Natural killer cell treated with Interleukin-12 subunit alpha and Interleukin-12 subunit beta and Interleukin-15 and Interleukin-18, amount 100 ng/mL, for 72 hours (primary cell): Measurements from ENCODE around the gene AFF3. TPM values are rescaled to one million over a fixed set of nuclear protein-coding genes. Genes with fewer than 3 reads are reported as not detected.

Experiments used
- ATAC-seq, 2 donors: fragments of 150-1000 bp; cut with Tn5 transposase in 1 of 2; sonication (Bioruptor Pico), chemical (Tn5 transposase) in 1 of 2; 2 replicates each; pipeline ENCODE4 v1.10.0; 2021
- DNase-seq: peaks from one replicate; pipeline ENCODE4 v3.0.0; 2022; ENCODE audit warnings: low spot score
- H3K27ac Mint-ChIP-seq, 2 donors: 1 replicate in 1 of 2; 2 replicates in 1 of 2; pipeline ENCODE4 v1.8.0; 2022; ENCODE audit warnings: mixed read lengths in 2 of 2, mild to moderate bottlenecking in 1 of 2, moderate library complexity in 1 of 2
- H3K27me3 Mint-ChIP-seq, 2 donors: 1 replicate in 1 of 2; 2 replicates in 1 of 2; pipeline ENCODE4 v1.8.0; 2022; ENCODE audit warnings: mixed read lengths in 2 of 2
- H3K36me3 Mint-ChIP-seq: one replicate; pipeline ENCODE4 v1.8.0; 2022; ENCODE audit warnings: mixed read lengths
- H3K4me1 Mint-ChIP-seq, 2 donors: 1 replicate in 1 of 2; 2 replicates in 1 of 2; pipeline ENCODE4 v1.8.0; 2022; ENCODE audit warnings: low read depth in 2 of 2, mixed read lengths in 2 of 2, mild to moderate bottlenecking in 1 of 2
- H3K4me3 Mint-ChIP-seq: one replicate; pipeline ENCODE4 v1.8.0; 2022; ENCODE audit warnings: mixed read lengths
- H3K9me3 Mint-ChIP-seq: 2 replicates; pipeline ENCODE4 v1.8.0; 2022; ENCODE audit warnings: mixed read lengths
- total RNA-seq, 2 donors: library from RNA; stranded (reverse); gene quantifications; one replicate each; pipeline ENCODE4 v1.2.3, GENCODE V29; 2022

The AFF3 gene
- total RNA-seq, 2 donors from 2014 or later = 1.5 TPM; not detected in 1

GRCh38 chr2:99711144-99711543, 431.2 kb downstream of the AFF3 start:
- Mint-ChIP-seq H3K4me1 (no peaks in the 10 kb centered on the region), H3K4me3 (no peak overlapping the region), H3K9me3 (no peaks in the 10 kb centered on the region), H3K36me3 (no peaks in the 10 kb centered on the region), H3K27me3 (peaks cover 0 to 12% of the 10 kb centered on the region in 2 donors), H3K27ac (no peak overlapping the region)
- ATAC-seq = no peak
- no peak for DNase-seq

- DNase-seq (no peak), ATAC-seq (no peak)
- Mint-ChIP-seq H3K27me3 (peaks cover 0 to 12% of the 10 kb centered on the region in 2 donors), H3K4me1 (no peaks in the 10 kb centered on the region), H3K9me3 (no peaks in the 10 kb centered on the region), H3K36me3 (no peaks in the 10 kb centered on the region), H3K27ac (no peak overlapping the region), H3K4me3 (no peak overlapping the region)
Measured at GRCh38 chr2:99710721-99711120, 431.7 kb downstream of the AFF3 start.

- H3K27me3 Mint-ChIP-seq = peaks cover 3 to 20% of the 10 kb centered on the region in 2 donors
- H3K36me3 Mint-ChIP-seq = no peaks in the 10 kb centered on the region
- no peak for DNase-seq
- no peak overlapping the region for H3K27ac Mint-ChIP-seq
- no peaks in the 10 kb centered on the region for H3K4me1 Mint-ChIP-seq
- ATAC-seq = no peak
- no peak overlapping the region for H3K4me3 Mint-ChIP-seq
- no peaks in the 10 kb centered on the region for H3K9me3 Mint-ChIP-seq
Measured at GRCh38 chr2:99709229-99709628, 433.2 kb downstream of the AFF3 start.

GRCh38 chr2:99708231-99708630, 434.2 kb downstream of the AFF3 start:
- Mint-ChIP-seq H3K9me3 (no peaks in the 10 kb centered on the region), H3K36me3 (no peaks in the 10 kb centered on the region), H3K4me1 (no peaks in the 10 kb centered on the region), H3K4me3 (no peak overlapping the region), H3K27ac (no peak overlapping the region), H3K27me3 (peaks cover 7 to 20% of the 10 kb centered on the region in 2 donors)
- DNase-seq = no peak
- no peak for ATAC-seq

GRCh38 chr2:99707592-99707991, 434.8 kb downstream of the AFF3 start:
- no peak for ATAC-seq
- peaks cover 7 to 20% of the 10 kb centered on the region in 2 donors for H3K27me3 Mint-ChIP-seq
- no peaks in the 10 kb centered on the region for H3K4me1 Mint-ChIP-seq
- no peaks in the 10 kb centered on the region for H3K9me3 Mint-ChIP-seq
- H3K4me3 Mint-ChIP-seq = no peak overlapping the region
- DNase-seq = no peak
- no peak overlapping the region for H3K27ac Mint-ChIP-seq
- no peaks in the 10 kb centered on the region for H3K36me3 Mint-ChIP-seq

- Mint-ChIP-seq H3K4me1 (peaks cover 0 to under 1% of the 10 kb centered on the region in 2 donors), H3K27ac (no peak overlapping the region), H3K9me3 (no peaks in the 10 kb centered on the region), H3K27me3 (peaks cover 7 to 20% of the 10 kb centered on the region in 2 donors), H3K4me3 (no peak overlapping the region), H3K36me3 (no peaks in the 10 kb centered on the region)
- ATAC-seq (no peak), DNase-seq (no peak)
Measured at GRCh38 chr2:99706735-99707134, 435.7 kb downstream of the AFF3 start.

GRCh38 chr2:99701503-99701902, 440.9 kb downstream of the AFF3 start:
- Mint-ChIP-seq H3K36me3 (no peaks in the 10 kb centered on the region), H3K4me3 (no peak overlapping the region), H3K9me3 (no peaks in the 10 kb centered on the region), H3K4me1 (peaks cover 0 to 6% of the 10 kb centered on the region in 2 donors), H3K27me3 (peaks cover 8 to 10% of the 10 kb centered on the region in 2 donors), H3K27ac (no peak overlapping the region)
- DNase-seq (no peak), ATAC-seq (no peak)

GRCh38 chr2:99700482-99701398, 441.6 kb downstream of the AFF3 start:
- ATAC-seq (no peak), DNase-seq (no peak)
- peaks cover 8 to 10% of the 10 kb centered on the region in 2 donors for H3K27me3 Mint-ChIP-seq
- H3K9me3 Mint-ChIP-seq = no peaks in the 10 kb centered on the region
- H3K36me3 Mint-ChIP-seq = no peaks in the 10 kb centered on the region
- no peak overlapping the region for H3K4me3 Mint-ChIP-seq
- no peak overlapping the region for H3K27ac Mint-ChIP-seq
- H3K4me1 Mint-ChIP-seq = peaks cover 0 to 6% of the 10 kb centered on the region in 2 donors

- ATAC-seq = no peak
- no peak for DNase-seq
- no peak overlapping the region for H3K4me3 Mint-ChIP-seq
- H3K4me1 Mint-ChIP-seq = peaks cover 0 to 6% of the 10 kb centered on the region in 2 donors
- peaks cover 0 to 6% of the 10 kb centered on the region in 2 donors for H3K27me3 Mint-ChIP-seq
- H3K36me3 Mint-ChIP-seq = no peaks in the 10 kb centered on the region
- H3K27ac Mint-ChIP-seq = no peak overlapping the region
- H3K9me3 Mint-ChIP-seq = no peaks in the 10 kb centered on the region
Measured at GRCh38 chr2:99698896-99699295, 443.5 kb downstream of the AFF3 start.

- Mint-ChIP-seq H3K27ac (no peak overlapping the region), H3K9me3 (no peaks in the 10 kb centered on the region), H3K36me3 (no peaks in the 10 kb centered on the region), H3K27me3 (peaks cover 0 to 3% of the 10 kb centered on the region in 2 donors), H3K4me3 (no peak overlapping the region), H3K4me1 (peaks cover 0 to 6% of the 10 kb centered on the region in 2 donors)
- no peak for ATAC-seq
- DNase-seq = no peak
Measured at GRCh38 chr2:99697811-99698568, 444.4 kb downstream of the AFF3 start.

GRCh38 chr2:99695944-99696253, 446.5 kb downstream of the AFF3 start:
- ATAC-seq (no peak), DNase-seq (no peak)
- no peak overlapping the region for H3K4me3 Mint-ChIP-seq
- peaks cover 0 to 4% of the 10 kb centered on the region in 2 donors for H3K27me3 Mint-ChIP-seq
- H3K4me1 Mint-ChIP-seq = peaks cover 0 to 1% of the 10 kb centered on the region in 2 donors
- no peak overlapping the region for H3K27ac Mint-ChIP-seq
- H3K9me3 Mint-ChIP-seq = no peaks in the 10 kb centered on the region
- H3K36me3 Mint-ChIP-seq = no peaks in the 10 kb centered on the region

- Mint-ChIP-seq H3K27me3 (peaks cover 0 to 3% of the 10 kb centered on the region in 2 donors), H3K36me3 (no peaks in the 10 kb centered on the region), H3K4me3 (no peak overlapping the region), H3K4me1 (no peaks in the 10 kb centered on the region), H3K27ac (no peak overlapping the region), H3K9me3 (no peaks in the 10 kb centered on the region)
- ATAC-seq (no peak), DNase-seq (no peak)
Measured at GRCh38 chr2:99695130-99695943, 447.1 kb downstream of the AFF3 start.

GRCh38 chr2:99694331-99694730, 448.1 kb downstream of the AFF3 start:
- Mint-ChIP-seq H3K4me3 (no peak overlapping the region), H3K27ac (no peak overlapping the region), H3K4me1 (no peaks in the 10 kb centered on the region), H3K9me3 (no peaks in the 10 kb centered on the region), H3K27me3 (peaks cover under 1 to 3% of the 10 kb centered on the region in 2 donors), H3K36me3 (no peaks in the 10 kb centered on the region)
- ATAC-seq (no peak), DNase-seq (no peak)
